Pons (tissue), 1 donor: Measurements from ENCODE around the gene SCCPDH.
"Not testable (repeated sequence)": the region's sequence is repeated elsewhere in the genome, so short reads cannot be mapped to it uniquely, and the experiment has no call there.

ENCODE experiments used
- DNase-seq: peaks from one replicate; pipeline ENCODE4 v3.0.0-alpha.2; 2016; ENCODE audit warnings: low spot score

Gene SCCPDH

GRCh38 chr1:246705368-246705767 is 18.8 kb upstream of the SCCPDH start:
- no peak for DNase-seq

- no peak for DNase-seq
Observed at GRCh38 chr1:246708166-246708565, 16.0 kb upstream of the SCCPDH start.

- no peak for DNase-seq
Observed at GRCh38 chr1:246709196-246709595, 15.0 kb upstream of the SCCPDH start.

- DNase-seq, result no peak
Observed at GRCh38 chr1:246709835-246710234, 14.4 kb upstream of the SCCPDH start.

GRCh38 chr1:246711548-246712003 is 12.6 kb upstream of the SCCPDH start:
- no peak for DNase-seq

- not testable (repeated sequence) for DNase-seq
Observed at GRCh38 chr1:246712428-246712827, 11.8 kb upstream of the SCCPDH start.

- DNase-seq, result not testable (repeated sequence)
Observed at GRCh38 chr1:246719361-246719760, 4.8 kb upstream of the SCCPDH start.

- not testable (repeated sequence) for DNase-seq
Observed at GRCh38 chr1:246720814-246721213, 3.4 kb upstream of the SCCPDH start.

GRCh38 chr1:246722720-246723119 is 1.5 kb upstream of the SCCPDH start:
- DNase-seq, result no peak

GRCh38 chr1:246724731-246725095 is 504 bp downstream of the SCCPDH start:
- peak; percentile 67 for DNase-seq

- DNase-seq, result peak; percentile 32
Observed at GRCh38 chr1:246725191-246725590, 982 bp downstream of the SCCPDH start.

GRCh38 chr1:246726255-246726679 is 2.1 kb downstream of the SCCPDH start:
- peak; percentile 23 for DNase-seq

- peak; percentile 98 for DNase-seq
Observed at GRCh38 chr1:246726881-246727280, 2.7 kb downstream of the SCCPDH start.

GRCh38 chr1:246727594-246727993 is 3.4 kb downstream of the SCCPDH start:
- peak; percentile 35 for DNase-seq

- no peak for DNase-seq
Observed at GRCh38 chr1:246728311-246728710, 4.1 kb downstream of the SCCPDH start.

GRCh38 chr1:246729040-246729439 is 4.8 kb downstream of the SCCPDH start:
- DNase-seq, result not testable (repeated sequence)

GRCh38 chr1:246730839-246731238 is 6.6 kb downstream of the SCCPDH start:
- DNase-seq, result no peak

GRCh38 chr1:246731873-246732272 is 7.7 kb downstream of the SCCPDH start:
- DNase-seq, result not testable (repeated sequence)

GRCh38 chr1:246733704-246734103 is 9.5 kb downstream of the SCCPDH start:
- DNase-seq, result no peak

GRCh38 chr1:246734866-246735265 is 10.7 kb downstream of the SCCPDH start:
- no peak for DNase-seq

GRCh38 chr1:246735735-246736134 is 11.5 kb downstream of the SCCPDH start:
- DNase-seq, result no peak

- DNase-seq, result no peak
Observed at GRCh38 chr1:246742396-246742795, 18.2 kb downstream of the SCCPDH start.

GRCh38 chr1:246746155-246746554 is 21.9 kb downstream of the SCCPDH start:
- DNase-seq, result not testable (repeated sequence)

GRCh38 chr1:246748006-246748405 is 23.8 kb downstream of the SCCPDH start:
- DNase-seq, result no peak

- no peak for DNase-seq
Observed at GRCh38 chr1:246748867-246749266, 24.7 kb downstream of the SCCPDH start.
